C1 segment of cervical spinal cord (tissue), 14 donors: ENCODE measurements around the gene LINC00305.

ENCODE experiments used
- DNase-seq, 14 donors: peaks; one replicate each; lab custom pipeline; 2025; lab: John Stamatoyannopoulos, UW

LINC00305 gene

GRCh38 chr18:64148988-64149387, at the start of gene LINC00305:
Gene LINC00305, minus strand, starts transcription at chr18:64149088.
- DNase-seq, result no peak

DNA sequence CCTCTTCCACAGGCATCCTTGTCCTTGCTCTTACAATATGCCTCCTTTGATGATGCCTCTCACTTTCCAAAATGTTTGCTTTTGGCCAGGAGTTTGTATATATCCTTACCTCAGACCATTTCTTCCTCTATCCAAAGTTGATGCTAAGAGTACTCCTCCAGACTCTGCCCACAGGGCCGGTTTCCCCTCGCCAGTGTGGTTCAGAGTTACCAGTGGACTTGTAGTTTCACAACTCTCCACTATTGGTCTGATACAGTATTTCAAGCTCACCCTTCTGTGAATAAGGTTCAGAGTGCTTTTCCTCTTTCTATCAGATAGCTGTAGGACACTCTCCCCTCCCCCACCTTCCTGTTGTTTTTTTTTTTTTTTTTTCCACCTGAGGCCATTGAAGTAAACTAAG, 42.2 kb upstream of the LINC00305 start:
- no peak for DNase-seq

DNA sequence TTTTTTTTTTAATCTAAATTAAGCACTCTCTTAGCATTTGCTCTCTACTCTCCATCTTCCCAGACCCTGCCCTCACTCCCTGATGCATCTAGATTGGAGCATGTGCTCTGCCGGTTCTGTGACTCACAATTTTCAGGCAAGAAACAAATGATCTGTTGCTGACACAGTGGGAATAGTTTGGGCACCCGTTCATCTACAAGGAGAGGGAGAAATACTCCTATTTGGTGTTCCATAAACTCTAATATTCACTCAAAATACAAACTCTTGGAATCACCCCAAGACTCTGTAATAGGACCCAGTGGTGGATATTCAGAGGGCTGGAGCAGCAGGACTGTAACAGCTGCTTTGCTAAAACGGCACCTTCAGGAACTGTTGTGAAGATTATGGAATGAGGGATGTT, 37.1 kb upstream of the LINC00305 start:
- DNase-seq, result no peak

DNA sequence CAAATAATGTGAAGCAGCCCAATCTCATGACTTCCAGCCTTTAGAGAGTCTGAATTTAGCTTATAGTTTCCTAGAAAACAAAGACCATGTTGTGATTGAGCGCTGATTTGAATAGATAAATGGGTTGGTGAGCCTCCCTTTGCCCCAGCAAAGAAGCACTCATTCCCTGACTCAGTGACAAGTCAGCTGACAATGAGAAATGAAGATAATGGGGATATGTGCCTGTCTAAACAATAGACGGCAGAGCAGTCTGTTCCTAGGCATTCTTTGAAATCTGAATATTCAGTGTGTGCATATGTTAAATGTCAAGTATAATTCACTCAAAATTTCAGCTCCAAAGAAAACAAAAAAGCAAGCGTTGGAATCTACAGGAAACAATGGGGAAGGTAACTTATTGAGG, 34.8 kb upstream of the LINC00305 start:
- DNase-seq, result no peak

DNA sequence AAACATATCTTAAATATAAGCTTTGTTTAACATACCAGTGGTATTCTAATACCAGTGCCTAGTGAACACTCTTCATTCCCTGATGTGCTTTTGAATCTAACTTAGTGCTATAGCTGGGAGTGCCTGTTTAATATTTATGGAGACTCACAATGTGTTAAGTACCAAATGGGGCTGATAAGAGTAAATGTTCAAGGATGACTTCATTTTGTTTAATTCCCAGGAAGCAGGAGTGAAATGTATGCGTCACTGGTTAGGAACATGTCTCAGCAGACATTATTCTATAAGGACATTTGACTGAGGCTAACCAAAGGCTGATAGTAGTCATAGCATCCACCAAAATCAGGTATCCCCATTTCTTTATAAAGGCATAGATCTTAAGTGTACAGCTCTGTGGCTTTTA, 31.7 kb upstream of the LINC00305 start:
- DNase-seq, result no peak

DNA sequence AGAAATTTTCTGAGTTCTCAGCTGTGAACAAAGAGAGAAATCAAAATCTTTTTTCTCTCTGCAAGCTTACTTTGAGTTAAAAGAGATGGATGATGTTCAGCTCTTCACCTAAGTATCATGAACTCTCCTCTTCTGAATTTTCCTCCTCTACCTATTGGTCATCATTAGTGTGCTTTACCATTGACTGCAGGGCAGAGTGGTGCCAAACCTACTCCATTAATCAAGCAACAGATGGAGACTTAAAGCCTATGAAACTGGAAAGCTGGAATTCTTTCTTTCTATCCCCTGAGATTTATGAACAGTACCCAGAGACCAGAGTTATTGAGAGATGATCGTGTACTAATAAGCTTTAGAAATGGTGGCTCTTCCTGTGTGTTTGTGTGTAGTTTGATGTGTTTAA, 31.3 kb upstream of the LINC00305 start:
- DNase-seq, result no peak

GRCh38 chr18:64179556-64180080, 30.7 kb upstream of the LINC00305 start:
- no peak for DNase-seq

DNA sequence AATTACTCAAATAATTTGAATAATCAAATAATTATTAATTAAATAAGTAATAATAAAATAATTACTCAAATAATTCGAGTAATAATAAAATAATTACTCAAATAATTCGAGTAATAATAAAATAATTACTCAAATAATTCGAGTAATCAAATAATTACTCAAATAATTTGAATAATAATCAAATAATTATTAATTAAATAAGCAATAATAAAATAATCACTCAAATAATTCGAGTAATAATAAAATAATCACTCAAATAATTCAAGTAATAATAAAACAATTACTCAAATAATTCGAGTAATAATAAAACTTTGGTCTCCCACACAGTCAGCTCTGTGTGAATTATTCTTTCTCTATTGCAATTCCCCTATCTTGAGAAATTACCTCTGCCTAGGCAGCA, 30.0 kb upstream of the LINC00305 start:
- no peak for DNase-seq

DNA sequence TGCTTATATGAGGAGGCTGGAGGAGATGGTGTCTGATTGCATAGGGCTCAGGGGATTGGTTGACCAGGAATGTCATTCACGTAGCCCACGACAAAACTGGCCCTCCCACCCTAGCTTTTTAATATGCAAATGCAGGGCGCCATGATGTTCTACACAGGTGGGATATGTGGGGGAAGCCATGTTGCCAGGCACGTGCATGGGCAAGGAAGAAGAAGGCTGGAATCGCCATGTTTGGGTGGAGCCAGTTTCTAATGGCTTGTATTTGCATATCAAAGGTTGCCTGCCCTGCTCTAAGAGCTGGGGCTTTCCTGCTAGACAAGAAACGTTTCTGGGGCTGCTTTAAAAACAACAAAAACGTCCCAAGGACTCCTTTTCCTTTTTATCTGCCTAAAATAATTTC, 26.5 kb upstream of the LINC00305 start:
- no peak for DNase-seq

DNA sequence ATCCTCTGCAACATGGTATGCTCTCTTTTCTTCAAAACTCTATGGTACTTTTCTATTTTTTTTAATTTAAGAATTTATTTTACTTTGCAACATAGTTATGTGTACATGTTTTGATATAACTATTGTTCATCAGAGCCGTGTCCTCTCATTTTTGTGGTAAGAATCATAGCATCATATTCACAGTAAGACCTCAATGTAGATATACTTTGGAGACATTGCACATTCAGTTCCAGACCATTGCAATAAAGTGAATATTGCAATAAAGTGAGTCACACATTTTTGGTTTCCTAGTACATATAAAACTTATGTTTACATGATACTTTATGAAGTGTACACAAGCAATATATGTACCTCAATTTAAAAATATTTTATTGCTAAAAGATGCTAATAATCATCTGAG, 22.7 kb upstream of the LINC00305 start:
- no peak for DNase-seq

DNA sequence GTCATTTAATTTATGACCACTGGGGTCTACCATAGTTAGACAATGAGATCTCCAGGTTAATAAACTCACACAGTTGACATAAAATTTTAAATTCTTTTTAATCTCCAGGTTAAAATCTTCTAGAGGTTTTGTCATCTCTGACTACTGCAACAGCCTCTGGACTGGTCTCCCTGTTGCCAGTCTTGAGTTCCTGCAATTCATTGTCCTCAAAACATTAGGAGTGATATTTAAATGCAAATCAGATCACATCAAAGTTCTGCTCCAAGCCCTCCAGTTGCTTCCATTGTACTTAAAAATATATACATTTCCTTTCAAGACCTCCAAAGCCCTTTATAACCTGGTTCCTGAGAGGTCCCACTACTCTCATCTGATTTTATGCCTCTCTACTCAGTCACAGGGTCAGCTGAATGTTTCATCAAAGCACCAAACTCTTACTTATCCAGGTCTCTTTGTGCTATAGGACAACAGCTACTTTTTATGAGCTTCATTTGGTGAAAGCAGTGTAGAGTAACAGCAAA, 18.6 kb upstream of the LINC00305 start:
- no peak for DNase-seq

DNA sequence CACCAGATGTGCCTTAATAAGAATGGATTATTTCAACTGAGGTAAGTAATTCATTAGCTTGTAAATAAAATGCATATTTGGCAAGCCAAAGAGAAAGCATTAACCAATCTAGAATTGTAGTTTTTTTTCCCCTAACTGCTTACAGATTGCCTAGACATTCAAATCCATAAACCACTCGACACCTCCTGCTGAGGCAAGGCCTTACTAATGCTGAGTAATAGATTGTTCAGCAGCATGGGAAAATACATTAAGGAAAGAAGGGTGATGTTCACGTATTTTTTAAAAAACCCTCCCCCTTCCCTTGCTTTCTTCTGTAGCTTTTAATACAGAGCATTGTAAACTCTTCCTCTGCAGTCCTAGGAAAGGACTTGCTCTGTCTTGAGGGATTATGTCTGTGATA, 17.0 kb upstream of the LINC00305 start:
- no peak for DNase-seq

GRCh38 chr18:64164883-64165282, 16.0 kb upstream of the LINC00305 start:
- no peak for DNase-seq

- no peak for DNase-seq
These were observed 1.1 kb upstream of the LINC00305 start for GRCh38 chr18:64149916-64150438.

GRCh38 chr18:64142904-64143303, 6.0 kb downstream of the LINC00305 start:
- DNase-seq, result no peak

DNA sequence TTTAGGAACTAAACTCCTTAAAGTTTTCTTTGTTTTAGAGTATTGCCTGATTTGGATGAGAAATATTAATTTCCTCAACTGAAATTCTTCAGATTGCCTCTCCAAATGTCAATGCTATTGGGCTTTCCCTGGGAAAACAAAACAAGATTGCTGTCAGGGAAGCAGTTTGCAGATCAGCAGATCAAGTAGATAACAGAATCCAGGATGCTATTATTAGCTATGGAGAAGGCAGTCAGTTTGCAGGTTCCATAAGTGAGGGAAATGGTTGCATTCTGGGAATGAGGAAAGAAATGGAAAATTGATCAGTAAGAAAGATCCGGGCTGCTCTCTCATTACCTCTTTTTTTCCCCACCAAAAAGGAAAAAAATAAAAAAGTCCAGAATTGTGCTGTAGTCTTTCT, 11.0 kb downstream of the LINC00305 start:
- DNase-seq, result no peak

DNA sequence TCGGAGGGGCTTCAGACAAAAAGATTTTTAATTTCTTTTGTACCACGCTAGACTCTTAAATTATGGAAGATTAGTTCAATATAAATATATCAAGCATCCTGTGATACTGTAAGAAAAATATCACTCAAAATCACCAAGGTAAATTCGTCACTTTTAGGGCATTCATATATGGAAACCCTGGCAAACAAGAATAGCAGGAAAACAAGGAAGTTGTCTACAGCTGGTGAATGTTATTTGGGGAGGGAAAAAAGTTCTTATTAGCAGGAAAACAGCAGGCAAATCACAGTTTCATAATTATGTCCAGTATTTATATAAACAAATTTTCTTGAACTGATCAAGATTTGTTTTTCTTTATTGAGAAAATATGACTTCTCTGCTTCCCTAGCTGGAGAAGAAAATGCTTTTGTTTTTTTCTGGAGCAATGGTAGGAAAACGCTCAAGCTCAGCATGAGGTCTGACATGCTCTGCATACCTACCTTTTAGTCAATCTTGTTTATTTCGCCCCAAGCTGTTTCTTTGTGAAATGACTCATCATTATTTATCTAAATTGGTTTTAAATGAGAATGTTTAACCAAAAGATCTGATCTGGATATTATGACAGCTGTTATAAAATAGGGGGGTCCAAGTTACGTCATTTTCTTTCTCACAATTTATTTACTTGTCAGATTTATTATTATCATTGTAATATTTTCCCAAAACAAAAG, 14.7 kb downstream of the LINC00305 start:
- DNase-seq, result peak in 1 of 14 donors; percentile 11

GRCh38 chr18:64132871-64133270, 16.0 kb downstream of the LINC00305 start:
- DNase-seq, result peak in 1 of 14 donors; percentile 88

DNA sequence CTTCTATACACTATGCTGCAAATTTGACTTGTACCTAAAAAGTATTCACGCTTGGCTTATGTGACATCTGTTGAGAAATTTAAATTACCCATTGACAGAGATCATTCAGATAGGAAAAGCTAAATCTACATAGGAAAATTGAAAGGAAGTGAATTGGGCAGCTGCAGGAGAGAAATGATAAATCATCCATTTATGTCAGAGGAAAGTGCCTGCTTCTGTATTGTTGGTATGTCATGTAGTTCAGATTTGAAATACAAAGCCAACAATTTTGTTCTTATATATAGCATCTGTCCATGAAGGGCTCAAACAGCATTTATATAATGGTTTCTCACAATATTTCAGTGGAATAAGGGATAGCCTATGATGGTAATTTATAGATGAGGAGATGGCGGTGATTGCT, 17.6 kb downstream of the LINC00305 start:
- DNase-seq, result no peak

DNA sequence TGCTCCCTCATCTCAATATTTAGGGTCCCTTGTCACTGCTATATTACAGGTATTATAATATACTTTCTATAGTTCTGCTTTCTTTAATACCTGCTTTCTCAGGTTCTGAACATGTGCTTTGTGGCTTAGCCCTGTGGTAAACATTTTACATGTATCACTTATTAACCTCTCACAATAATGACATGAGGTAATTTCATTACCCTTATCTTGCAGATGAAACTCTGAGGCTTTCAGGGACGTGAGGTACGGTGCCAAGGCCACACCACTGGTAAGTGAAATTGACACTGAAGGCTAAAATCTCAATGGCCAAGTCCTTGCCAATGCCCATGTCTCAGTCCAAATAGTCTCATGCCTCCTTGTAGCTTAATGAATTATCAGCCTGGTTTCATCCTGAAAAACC, 21.7 kb downstream of the LINC00305 start:
- no peak for DNase-seq

- no peak for DNase-seq
These were observed 29.0 kb downstream of the LINC00305 start for GRCh38 chr18:64119916-64120315.

GRCh38 chr18:64118406-64118805, 30.5 kb downstream of the LINC00305 start:
- no peak for DNase-seq

GRCh38 chr18:64116571-64117175, 32.2 kb downstream of the LINC00305 start:
- no peak for DNase-seq
